DOHH2 (cell line): ENCODE data around the gene DEF6.
A peak's percentile ranks its signal among the peaks of the same experiment; 100 is the strongest.

Experiments used
- H3F3A ChIP-seq: fragments of 200-600 bp; sonication (generic), shearing (Covaris generic); 2 replicates; pipeline ENCODE4 v1.6.0; 2016; ENCODE audit warnings: antibody characterized with exemption, mild to moderate bottlenecking; ENCODE audit not compliant: control insufficient read depth, insufficient read depth
- H3K27ac ChIP-seq: fragments of 200-600 bp; sonication (generic); 2 replicates; pipeline ENCODE4 v1.5.1; 2014; ENCODE audit warnings: low read depth, mild to moderate bottlenecking, low read length, moderate library complexity
- H3K27me3 ChIP-seq: fragments of 200-600 bp; sonication (generic); 2 replicates; pipeline ENCODE4 v1.6.1; 2014; ENCODE audit warnings: mild to moderate bottlenecking, low read length, mixed read lengths; ENCODE audit not compliant: control insufficient read depth
- H3K36me3 ChIP-seq: fragments of 200-600 bp; sonication (generic); 2 replicates; pipeline ENCODE4 v1.6.1; 2014; ENCODE audit warnings: mild to moderate bottlenecking, low read length, moderate library complexity, mixed read lengths; ENCODE audit not compliant: control insufficient read depth
- H3K4me1 ChIP-seq: fragments of 200-600 bp; sonication (generic); 2 replicates; pipeline ENCODE4 v1.6.1; 2014; ENCODE audit warnings: mild to moderate bottlenecking, low read length, mixed read lengths; ENCODE audit not compliant: control insufficient read depth
- H3K4me2 ChIP-seq: fragments of 200-600 bp; sonication (generic); 2 replicates; pipeline ENCODE4 v1.6.0; 2014; ENCODE audit warnings: mild to moderate bottlenecking, low read length, moderate library complexity
- H3K4me3 ChIP-seq: fragments of 200-600 bp; sonication (generic); 2 replicates; pipeline ENCODE4 v1.5.1; 2014; ENCODE audit warnings: mild to moderate bottlenecking, low read length, mixed read lengths
- H3K79me2 ChIP-seq: fragments of 200-600 bp; sonication (generic); 2 replicates; pipeline ENCODE4 v1.6.1; 2014; ENCODE audit warnings: mild to moderate bottlenecking, low read length, mixed read lengths; ENCODE audit not compliant: control insufficient read depth
- H3K9me2 ChIP-seq: fragments of 200-600 bp; sonication (generic); replicated peaks from 2 replicates; pipeline ENCODE4 v1.6.1; 2014; ENCODE audit warnings: mild to moderate bottlenecking, low read length, mixed read lengths; ENCODE audit not compliant: control insufficient read depth
- H3K9me3 ChIP-seq: fragments of 200-600 bp; sonication (generic); 2 replicates; pipeline ENCODE4 v1.6.1; 2014; ENCODE audit warnings: antibody characterized with exemption, low read length, mixed read lengths; ENCODE audit not compliant: control insufficient read depth, insufficient read depth
- H4K20me1 ChIP-seq: fragments of 200-600 bp; sonication (generic); 2 replicates; pipeline ENCODE4 v1.6.0; 2014; ENCODE audit warnings: low read depth, mild to moderate bottlenecking, antibody characterized with exemption, low read length, moderate library complexity; ENCODE audit not compliant: control insufficient read depth, insufficient read depth
- EZH2phosphoT487 ChIP-seq: fragments of 200-600 bp; sonication (generic); IDR thresholded peaks from 2 replicates; pipeline ENCODE4 v1.6.1; 2017; ENCODE audit warnings: borderline replicate concordance, mild to moderate bottlenecking, antibody characterized with exemption, low read length, moderate library complexity, mixed read lengths
- TF ChIP-seq, protein P1 (sequence below): fragments of 200-600 bp; sonication (generic); IDR thresholded peaks from one replicate; pipeline ENCODE4 v1.5.1; 2014; ENCODE audit warnings: antibody characterized with exemption, mild to moderate bottlenecking, low read depth, low read length; ENCODE audit not compliant: poor library complexity, severe bottlenecking

The DEF6 gene

DNA sequence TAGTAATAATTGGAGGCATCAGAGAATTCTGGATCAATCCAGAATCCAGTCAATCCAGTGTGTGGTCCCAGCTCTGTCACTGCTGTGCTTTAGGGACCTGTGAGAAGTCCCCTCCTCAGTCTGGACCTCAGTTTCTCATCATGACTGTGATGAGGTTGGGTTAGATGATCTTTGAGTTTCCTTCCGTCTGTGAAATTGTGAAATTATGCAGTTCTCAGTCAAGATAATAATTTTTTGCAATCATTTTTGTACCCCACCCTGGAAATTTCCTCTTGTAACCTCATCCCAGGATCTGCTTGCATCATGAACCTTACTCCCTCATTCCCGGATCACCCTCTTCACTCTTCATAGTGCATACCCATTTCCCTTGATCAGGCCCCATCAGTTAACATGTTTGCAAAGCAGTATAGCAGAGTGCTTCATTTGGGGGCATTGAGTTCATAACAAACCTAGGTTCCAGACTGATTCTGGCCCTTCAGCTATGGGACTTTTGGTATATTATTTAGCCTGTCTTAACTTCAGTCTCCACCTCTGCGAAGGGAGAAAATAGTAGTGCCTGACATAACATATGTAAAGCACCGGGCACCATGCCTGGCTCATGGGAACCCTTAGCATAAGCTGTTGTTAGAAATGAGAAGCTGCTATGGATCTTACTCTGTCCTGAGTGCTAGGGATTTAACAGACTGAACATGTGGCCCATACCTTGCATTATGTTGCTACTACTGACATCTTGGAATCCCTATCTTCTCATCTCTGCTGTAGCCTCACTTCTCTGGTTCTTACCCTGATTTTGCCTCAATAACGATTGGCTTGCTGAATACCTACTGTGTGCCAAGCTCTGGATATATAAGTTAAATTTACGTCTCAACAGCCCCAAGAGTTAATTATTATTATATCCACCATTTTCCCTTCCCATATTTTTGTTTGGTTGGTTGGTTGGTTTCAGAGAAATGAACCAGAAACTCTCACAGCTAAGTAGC lies 36.7 kb upstream of the DEF6 start:
- Histone ChIP-seq H3K4me1 (peaks cover 27% of the 10 kb centered on the region), H3K36me3 (peaks cover 6% of the 10 kb centered on the region; the same call in 1 of the 2 replicates), H3K4me2 (peak overlapping the region; percentile 69), H3K9me2 (no peaks in the 10 kb centered on the region), H3K27me3 (no peaks in the 10 kb centered on the region), H3K27ac (no peak overlapping the region), H3K79me2 (peaks cover 69% of the 10 kb centered on the region), H3K4me3 (peak overlapping the region; percentile 90), H3K9me3 (no peaks in the 10 kb centered on the region), H4K20me1 (no peaks in the 10 kb centered on the region), H3F3A (peaks cover 10% of the 10 kb centered on the region)
- TF ChIP-seq, protein P1, sequence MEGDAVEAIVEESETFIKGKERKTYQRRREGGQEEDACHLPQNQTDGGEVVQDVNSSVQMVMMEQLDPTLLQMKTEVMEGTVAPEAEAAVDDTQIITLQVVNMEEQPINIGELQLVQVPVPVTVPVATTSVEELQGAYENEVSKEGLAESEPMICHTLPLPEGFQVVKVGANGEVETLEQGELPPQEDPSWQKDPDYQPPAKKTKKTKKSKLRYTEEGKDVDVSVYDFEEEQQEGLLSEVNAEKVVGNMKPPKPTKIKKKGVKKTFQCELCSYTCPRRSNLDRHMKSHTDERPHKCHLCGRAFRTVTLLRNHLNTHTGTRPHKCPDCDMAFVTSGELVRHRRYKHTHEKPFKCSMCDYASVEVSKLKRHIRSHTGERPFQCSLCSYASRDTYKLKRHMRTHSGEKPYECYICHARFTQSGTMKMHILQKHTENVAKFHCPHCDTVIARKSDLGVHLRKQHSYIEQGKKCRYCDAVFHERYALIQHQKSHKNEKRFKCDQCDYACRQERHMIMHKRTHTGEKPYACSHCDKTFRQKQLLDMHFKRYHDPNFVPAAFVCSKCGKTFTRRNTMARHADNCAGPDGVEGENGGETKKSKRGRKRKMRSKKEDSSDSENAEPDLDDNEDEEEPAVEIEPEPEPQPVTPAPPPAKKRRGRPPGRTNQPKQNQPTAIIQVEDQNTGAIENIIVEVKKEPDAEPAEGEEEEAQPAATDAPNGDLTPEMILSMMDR, result no peak
- TF ChIP-seq EZH2phosphoT487, result no peak

DNA sequence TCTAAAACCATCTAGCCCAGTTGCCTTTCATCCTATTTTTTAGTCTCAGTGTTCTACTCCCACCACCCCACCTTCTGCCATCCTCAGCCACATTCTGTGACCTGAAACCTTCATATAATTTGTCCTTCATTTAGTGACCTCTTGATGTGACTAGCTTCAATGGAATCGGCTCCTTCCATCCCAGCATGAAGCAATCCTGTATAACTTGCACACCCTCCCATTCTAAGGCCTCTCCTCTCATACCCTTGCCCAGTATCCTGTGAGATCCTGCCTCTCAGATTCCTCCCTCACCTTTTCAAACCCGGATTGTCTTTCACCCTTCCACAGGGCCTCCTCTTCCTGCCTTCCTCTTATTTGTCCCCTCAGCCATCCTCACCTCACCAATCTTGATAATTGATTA lies 35.0 kb upstream of the DEF6 start:
- Histone ChIP-seq H3K79me2 (peaks cover 64% of the 10 kb centered on the region), H3K27me3 (no peaks in the 10 kb centered on the region), H3F3A (peaks cover 5% of the 10 kb centered on the region; the same call in 1 of the 2 replicates), H3K4me2 (no peak overlapping the region), H3K4me1 (peaks cover 27% of the 10 kb centered on the region), H3K4me3 (no peak overlapping the region), H4K20me1 (no peaks in the 10 kb centered on the region), H3K9me3 (no peaks in the 10 kb centered on the region), H3K9me2 (no peaks in the 10 kb centered on the region), H3K36me3 (peaks cover 6% of the 10 kb centered on the region; the same call in 1 of the 2 replicates), H3K27ac (no peak overlapping the region)
- no peak for TF ChIP-seq EZH2phosphoT487
- TF ChIP-seq, protein P1, result no peak

DNA sequence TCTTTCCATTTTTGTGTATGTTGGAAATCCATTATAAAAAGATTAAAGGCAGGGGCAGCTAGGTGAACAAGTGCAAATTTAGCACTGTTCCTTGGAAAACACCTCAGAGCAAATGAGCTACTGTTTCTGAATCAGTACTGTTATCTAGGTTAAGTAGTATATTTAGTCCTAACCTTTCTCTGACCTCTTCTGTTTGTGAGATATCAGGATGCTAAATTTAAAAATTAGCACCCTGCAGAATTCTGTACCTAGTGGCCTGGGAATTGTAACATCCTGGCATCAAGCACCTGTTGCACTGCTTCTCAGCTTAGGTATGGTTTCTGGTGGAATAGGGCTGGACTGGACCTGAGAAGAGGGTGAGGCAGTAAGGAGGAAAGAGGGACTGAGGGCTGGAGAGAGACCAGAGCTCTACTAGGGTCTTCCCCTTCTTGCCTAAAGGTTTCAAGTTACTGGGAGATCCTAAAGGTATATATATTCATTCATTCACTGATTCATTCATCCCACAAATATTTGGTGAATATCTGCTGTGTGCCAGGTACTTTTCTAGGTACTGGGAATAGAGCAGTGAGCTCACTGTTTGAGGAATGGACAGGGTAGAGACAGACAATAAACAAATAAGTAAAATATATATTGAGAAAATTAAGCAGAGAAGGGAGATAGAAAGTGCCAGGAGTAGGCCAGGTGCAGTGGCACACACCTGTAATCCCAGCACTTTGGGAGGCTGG lies 32.9 kb upstream of the DEF6 start:
- TF ChIP-seq, protein P1, result no peak
- TF ChIP-seq EZH2phosphoT487, result no peak
- H3K4me3 ChIP-seq, result no peak overlapping the region
- peaks cover 5% of the 10 kb centered on the region; the same call in 1 of the 2 replicates for H3F3A ChIP-seq
- no peaks in the 10 kb centered on the region for H3K9me3 ChIP-seq
- H4K20me1 ChIP-seq, result no peaks in the 10 kb centered on the region
- peaks cover 22% of the 10 kb centered on the region for H3K4me1 ChIP-seq
- no peaks in the 10 kb centered on the region for H3K27me3 ChIP-seq
- H3K27ac ChIP-seq, result no peak overlapping the region
- no peak overlapping the region for H3K4me2 ChIP-seq
- H3K9me2 ChIP-seq, result no peaks in the 10 kb centered on the region
- peaks cover 4% of the 10 kb centered on the region; the same call in 1 of the 2 replicates for H3K36me3 ChIP-seq
- peaks cover 46% of the 10 kb centered on the region for H3K79me2 ChIP-seq
